ENCODE measurements around the gene GADD45GIP1. TPM values are rescaled to one million over a fixed set of nuclear protein-coding genes. Genes with fewer than 3 reads are reported as not detected.

The GADD45GIP1 gene
- total RNA-seq, 1 experiment from 2014 or later: 36.7 TPM

DNA sequence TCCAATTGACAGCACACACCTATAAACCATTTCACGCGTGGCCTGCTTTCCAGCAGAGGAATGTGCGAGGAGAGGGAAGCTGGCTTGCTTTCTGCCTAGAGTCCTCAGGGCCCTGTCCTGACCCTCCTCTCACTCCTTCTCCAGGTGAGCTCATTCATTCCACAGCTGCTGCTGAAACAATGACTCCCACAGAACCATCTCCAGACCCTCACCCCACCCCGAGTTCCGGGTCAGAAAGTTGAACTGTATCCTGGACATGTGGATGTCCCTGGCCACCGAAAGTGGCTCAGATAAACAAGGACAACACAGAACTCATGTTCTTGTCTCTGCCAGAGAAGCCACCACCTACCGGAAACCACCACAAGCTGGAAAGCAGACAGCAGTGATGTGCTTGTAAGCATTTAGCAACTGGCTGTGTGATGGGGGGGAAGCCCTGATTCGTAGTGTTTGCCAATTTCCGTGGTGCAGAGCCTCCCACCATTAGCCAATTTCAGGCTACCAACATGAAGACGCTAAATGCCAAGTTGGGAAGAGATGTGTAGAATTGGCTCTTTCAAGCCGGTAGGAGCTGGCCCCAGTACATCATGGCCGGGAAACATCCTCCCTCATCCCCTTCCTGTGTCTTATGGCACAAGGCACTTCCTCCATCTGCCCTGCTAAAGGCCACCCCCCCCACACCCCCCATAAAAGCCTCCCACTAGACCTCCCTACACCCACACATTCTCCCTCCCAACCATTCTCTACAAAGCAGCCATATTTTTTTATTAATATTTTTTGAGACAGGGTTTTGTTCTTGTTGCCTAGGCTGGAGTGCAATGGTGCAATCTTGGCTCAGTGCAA is 43.0 kb downstream of the GADD45GIP1 start:
- ATAC-seq (no peak), DNase-seq (ENCODE audit: low read depth, low spot score) (no peak)
- POLR2A ChIA-PET: no interaction called here
- Histone ChIP-seq H3K9me3 (ENCODE audit: control insufficient read depth, insufficient read depth, low read depth, low read length) (no peaks in the 10 kb centered on the region), H3K27ac (ENCODE audit: low read length) (no peak overlapping the region), H3K27me3 (ENCODE audit: control insufficient read depth, insufficient read depth, low read length) (no peaks in the 10 kb centered on the region), H3K4me3 (ENCODE audit: low read depth in 2 of 2, low read length in 2 of 2) (no peak overlapping the region), H3K4me1 (ENCODE audit: control insufficient read depth, insufficient read depth, low read length) (no peaks in the 10 kb centered on the region), H3K36me3 (ENCODE audit: control insufficient read depth, insufficient read depth, low read length) (no peaks in the 10 kb centered on the region)
- no TSS peak for BruUV-seq (replicated peaks)
- in situ Hi-C loops (cut with HindIII; ENCODE audit: low pct_unique_long_range_greater_than_20kb, low sequenced_read_pairs): no loop called here
- CTCF ChIA-PET: no interaction called here
- TF ChIP-seq CTCF (IDR thresholded peaks at IDR 0.05) (no peak), REST (IDR thresholded peaks at IDR 0.05; ENCODE audit: insufficient read depth in 1 of 2, low read depth in 2 of 2, low read length in 1 of 2) (no peak), POLR2AphosphoS5 (IDR thresholded peaks at IDR 0.05; ENCODE audit: low read depth, low read length) (no peak), SIN3A (IDR thresholded peaks at IDR 0.05; ENCODE audit: borderline replicate concordance, insufficient read depth, low read depth, low read length) (no peak), TCF7L2 (IDR thresholded peaks at IDR 0.05; ENCODE audit: low read depth, low read length) (no peak)
- intact Hi-C loops (cut with micrococcal nuclease; ENCODE audit: unreplicated experiment): no loop called here

GRCh38 chr19:12913011-12913561 is 43.9 kb downstream of the GADD45GIP1 start:
- POLR2A ChIA-PET: no interaction called here
- no peaks in the 10 kb centered on the region for H3K4me1 ChIP-seq (ENCODE audit: control insufficient read depth, insufficient read depth, low read length)
- TF ChIP-seq REST (IDR thresholded peaks at IDR 0.05; ENCODE audit: insufficient read depth in 1 of 2, low read depth in 2 of 2, low read length in 1 of 2) (no peak), SIN3A (IDR thresholded peaks at IDR 0.05; ENCODE audit: borderline replicate concordance, insufficient read depth, low read depth, low read length) (no peak), POLR2AphosphoS5 (IDR thresholded peaks at IDR 0.05; ENCODE audit: low read depth, low read length) (no peak), CTCF (IDR thresholded peaks at IDR 0.05) (no peak), TCF7L2 (IDR thresholded peaks at IDR 0.05; ENCODE audit: low read depth, low read length) (no peak)
- no peak overlapping the region for H3K27ac ChIP-seq (ENCODE audit: low read length)
- H3K27me3 ChIP-seq (ENCODE audit: control insufficient read depth, insufficient read depth, low read length): no peaks in the 10 kb centered on the region
- BruUV-seq (replicated peaks): no TSS peak
- ATAC-seq: no peak
- no peak overlapping the region for H3K4me3 ChIP-seq (ENCODE audit: low read depth in 2 of 2, low read length in 2 of 2)
- CTCF ChIA-PET: no interaction called here
- no peak for DNase-seq (ENCODE audit: low read depth, low spot score)
- H3K36me3 ChIP-seq (ENCODE audit: control insufficient read depth, insufficient read depth, low read length): no peaks in the 10 kb centered on the region
- in situ Hi-C loops (cut with HindIII; ENCODE audit: low pct_unique_long_range_greater_than_20kb, low sequenced_read_pairs): no loop called here
- intact Hi-C loops (cut with micrococcal nuclease; ENCODE audit: unreplicated experiment): no loop called here
- no peaks in the 10 kb centered on the region for H3K9me3 ChIP-seq (ENCODE audit: control insufficient read depth, insufficient read depth, low read depth, low read length)

Measured in Panc1 (cell line).